Measurements from ENCODE around the gene E4F1.

DNA sequence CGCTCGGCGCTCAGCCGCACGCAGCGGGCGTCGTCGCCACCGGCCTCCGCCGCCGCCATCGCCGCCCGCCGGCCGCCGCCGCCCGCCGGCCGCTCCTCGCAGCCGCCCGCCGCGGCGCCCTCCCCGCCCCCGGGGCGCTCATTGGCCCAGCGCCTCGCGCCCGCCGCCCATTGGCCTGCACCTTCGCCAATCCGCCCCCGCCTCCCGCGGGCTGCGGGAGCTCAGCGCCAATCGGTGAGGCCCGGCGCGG, 8.7 kb upstream of the E4F1 start, which contains the start of gene PGP:
- TF ChIP-seq, protein P1, sequence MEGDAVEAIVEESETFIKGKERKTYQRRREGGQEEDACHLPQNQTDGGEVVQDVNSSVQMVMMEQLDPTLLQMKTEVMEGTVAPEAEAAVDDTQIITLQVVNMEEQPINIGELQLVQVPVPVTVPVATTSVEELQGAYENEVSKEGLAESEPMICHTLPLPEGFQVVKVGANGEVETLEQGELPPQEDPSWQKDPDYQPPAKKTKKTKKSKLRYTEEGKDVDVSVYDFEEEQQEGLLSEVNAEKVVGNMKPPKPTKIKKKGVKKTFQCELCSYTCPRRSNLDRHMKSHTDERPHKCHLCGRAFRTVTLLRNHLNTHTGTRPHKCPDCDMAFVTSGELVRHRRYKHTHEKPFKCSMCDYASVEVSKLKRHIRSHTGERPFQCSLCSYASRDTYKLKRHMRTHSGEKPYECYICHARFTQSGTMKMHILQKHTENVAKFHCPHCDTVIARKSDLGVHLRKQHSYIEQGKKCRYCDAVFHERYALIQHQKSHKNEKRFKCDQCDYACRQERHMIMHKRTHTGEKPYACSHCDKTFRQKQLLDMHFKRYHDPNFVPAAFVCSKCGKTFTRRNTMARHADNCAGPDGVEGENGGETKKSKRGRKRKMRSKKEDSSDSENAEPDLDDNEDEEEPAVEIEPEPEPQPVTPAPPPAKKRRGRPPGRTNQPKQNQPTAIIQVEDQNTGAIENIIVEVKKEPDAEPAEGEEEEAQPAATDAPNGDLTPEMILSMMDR (IDR thresholded peaks at IDR 0.05; ENCODE audit: extremely low read depth in 1 of 2, insufficient read depth in 1 of 2, low read depth in 1 of 2, low read length in 2 of 2), result no peak
- TF ChIP-seq POLR2A (IDR thresholded peaks at IDR 0.05; ENCODE audit: low read depth, low read length) (no peak), EZH2 (IDR thresholded peaks at IDR 0.05; ENCODE audit: borderline replicate concordance, low read depth, low read length, severe bottlenecking) (peak; percentile 97), JUN (IDR thresholded peaks at IDR 0.05; ENCODE audit: borderline replicate concordance, insufficient read depth, insufficient read length, low read depth) (no peak), MYC (IDR thresholded peaks at IDR 0.05; ENCODE audit: low read depth, low read length) (no peak), POLR2AphosphoS5 (IDR thresholded peaks at IDR 0.05; ENCODE audit: insufficient read depth, low read depth, low read length) (no peak)
- TF ChIP-seq, protein P2, sequence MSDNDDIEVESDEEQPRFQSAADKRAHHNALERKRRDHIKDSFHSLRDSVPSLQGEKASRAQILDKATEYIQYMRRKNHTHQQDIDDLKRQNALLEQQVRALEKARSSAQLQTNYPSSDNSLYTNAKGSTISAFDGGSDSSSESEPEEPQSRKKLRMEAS (IDR thresholded peaks at IDR 0.05; ENCODE audit: insufficient read depth, insufficient read length), result no peak

Measured in endothelial cell of umbilical vein (primary cell).